Gastroesophageal sphincter (tissue), 4 donors: ENCODE measurements around the gene TRAF3. TPM values are rescaled to one million over a fixed set of nuclear protein-coding genes. Genes with fewer than 3 reads are reported as not detected.

ENCODE experiments used
- ATAC-seq: fragments of 150-250 bp; one replicate; pipeline ENCODE4 v1.9.1; 2016; ENCODE audit warnings: mild to moderate bottlenecking, moderate library complexity
- H3K27ac ChIP-seq, 4 donors: fragments of 200-600 bp; sonication (generic) in 3 of 4; 1 replicate in 3 of 4; 2 replicates in 1 of 4; pipeline ENCODE4 v1.5.1; 2016 to 2019
- H3K27me3 ChIP-seq: fragments of 200-600 bp; sonication (generic); one replicate; pipeline ENCODE4 v1.5.1; 2019
- H3K36me3 ChIP-seq, 2 donors: fragments of 200-600 bp; sonication (generic); one replicate each; pipeline ENCODE4 v1.5.1; 2019; ENCODE audit warnings: control low read depth in 1 of 2
- H3K4me1 ChIP-seq, 3 donors: fragments of 200-600 bp; sonication (generic); 1 replicate in 2 of 3; 2 replicates in 1 of 3; pipeline ENCODE4 v1.5.1; 2016 to 2019; ENCODE audit warnings: control low read depth in 2 of 3
- H3K4me3 ChIP-seq, 2 donors: fragments of 200-600 bp; sonication (generic); one replicate each; pipeline ENCODE4 v1.5.1; 2019; ENCODE audit warnings: mild to moderate bottlenecking in 1 of 2, moderate library complexity in 1 of 2
- H3K9me3 ChIP-seq, 3 donors: fragments of 200-600 bp; sonication (generic); one replicate each; pipeline ENCODE4 v1.5.1; 2017 to 2019; ENCODE audit warnings: control low read depth in 2 of 3
- EP300 ChIP-seq: sonication (generic); formaldehyde crosslinking; IDR thresholded peaks from one replicate; pipeline ENCODE4 v1.6.1; 2017; ENCODE audit warnings: antibody characterized with exemption, mild to moderate bottlenecking
- POLR2A ChIP-seq, 2 donors: fragments of 450-650 bp; IDR thresholded peaks; one replicate each; pipeline ENCODE4 v1.6.1; 2017; ENCODE audit warnings: antibody characterized with exemption in 2 of 2, mild to moderate bottlenecking in 2 of 2, moderate library complexity in 1 of 2
- POLR2AphosphoS5 ChIP-seq: sonication (generic); formaldehyde crosslinking; IDR thresholded peaks from one replicate; pipeline ENCODE4 v1.6.1; 2017; ENCODE audit warnings: antibody characterized with exemption
- WGBS, 2 donors: methylation state at CpG; one replicate each; pipeline ENCODE4 v1.1.5; 2018; ENCODE audit warnings: low coverage in 1 of 2; 5-methylcytosine and 5-hydroxymethylcytosine counted together
- total RNA-seq, 4 donors: library from RNA; depleted of rRNA; stranded (reverse); fragments of >200 nt; gene quantifications; one replicate each; pipeline ENCODE4 v1.1.0, GENCODE V29; 2016
- TF ChIP-seq, protein P1 (sequence below), 4 experiments: fragments of 200-600 bp in 2 of 4; fragments of 450-650 bp in 2 of 4; sonication (generic) in 1 of 4; IDR thresholded peaks; one replicate each; pipeline ENCODE4 v1.5.1; 2017 to 2019; ENCODE audit warnings: antibody characterized with exemption in 4 of 4, mild to moderate bottlenecking in 2 of 4, moderate library complexity in 2 of 4

Gene TRAF3
- total RNA-seq, 4 donors from 2014 or later = 10.9 to 29.0 (median 18.7) TPM

GRCh38 chr14:102751088-102751487, 26.2 kb upstream of the TRAF3 start:
- H3K36me3 ChIP-seq = peaks cover 0 to 6% of the 10 kb centered on the region in 2 donors
- H3K9me3 ChIP-seq = no peaks in the 10 kb centered on the region
- ATAC-seq = no peak
- H3K4me1 ChIP-seq = no peaks in the 10 kb centered on the region
- H3K27ac ChIP-seq = no peak overlapping the region
- no peaks in the 10 kb centered on the region for H3K27me3 ChIP-seq
- TF ChIP-seq EP300 = no peak
- no peak for TF ChIP-seq POLR2A (IDR thresholded peaks at IDR 0.05)
- TF ChIP-seq POLR2AphosphoS5 = no peak
- TF ChIP-seq, protein P1, sequence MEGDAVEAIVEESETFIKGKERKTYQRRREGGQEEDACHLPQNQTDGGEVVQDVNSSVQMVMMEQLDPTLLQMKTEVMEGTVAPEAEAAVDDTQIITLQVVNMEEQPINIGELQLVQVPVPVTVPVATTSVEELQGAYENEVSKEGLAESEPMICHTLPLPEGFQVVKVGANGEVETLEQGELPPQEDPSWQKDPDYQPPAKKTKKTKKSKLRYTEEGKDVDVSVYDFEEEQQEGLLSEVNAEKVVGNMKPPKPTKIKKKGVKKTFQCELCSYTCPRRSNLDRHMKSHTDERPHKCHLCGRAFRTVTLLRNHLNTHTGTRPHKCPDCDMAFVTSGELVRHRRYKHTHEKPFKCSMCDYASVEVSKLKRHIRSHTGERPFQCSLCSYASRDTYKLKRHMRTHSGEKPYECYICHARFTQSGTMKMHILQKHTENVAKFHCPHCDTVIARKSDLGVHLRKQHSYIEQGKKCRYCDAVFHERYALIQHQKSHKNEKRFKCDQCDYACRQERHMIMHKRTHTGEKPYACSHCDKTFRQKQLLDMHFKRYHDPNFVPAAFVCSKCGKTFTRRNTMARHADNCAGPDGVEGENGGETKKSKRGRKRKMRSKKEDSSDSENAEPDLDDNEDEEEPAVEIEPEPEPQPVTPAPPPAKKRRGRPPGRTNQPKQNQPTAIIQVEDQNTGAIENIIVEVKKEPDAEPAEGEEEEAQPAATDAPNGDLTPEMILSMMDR (IDR thresholded peaks at IDR 0.05) = no peak
- WGBS, 2 donors = no CpG with 5 or more reads among the region's 16 CpGs
- H3K4me3 ChIP-seq = no peak overlapping the region

DNA sequence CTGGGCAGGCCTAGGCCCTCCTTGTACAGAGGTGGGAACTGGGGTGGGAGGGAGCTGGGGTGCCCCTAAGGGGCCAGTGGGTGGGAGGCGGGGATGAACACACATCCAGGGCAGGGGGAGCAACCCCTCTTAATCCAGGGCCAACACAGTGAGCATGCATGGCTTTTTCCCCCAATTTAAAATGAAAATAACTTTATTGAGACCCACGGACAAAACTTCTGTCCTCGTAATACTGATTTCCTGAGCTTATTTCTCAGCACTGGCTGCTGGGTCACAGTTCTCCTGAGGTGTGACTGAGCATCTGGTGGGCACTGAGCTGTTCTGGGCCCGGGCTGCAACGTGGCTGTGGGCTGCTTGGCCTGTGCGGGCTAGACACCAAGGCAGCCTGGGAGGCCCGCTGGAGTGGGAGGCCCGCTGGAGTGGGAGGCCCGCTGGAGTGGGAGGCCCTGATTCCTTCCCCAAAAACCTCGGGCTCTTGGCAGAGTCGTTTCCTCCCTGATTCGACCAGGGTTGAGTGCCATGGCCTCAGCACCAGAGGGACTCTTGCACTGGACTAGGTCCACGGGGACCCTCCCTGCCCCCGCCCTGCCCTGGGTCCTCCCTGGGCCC, 24.9 kb upstream of the TRAF3 start:
- 83 to 90% methylated on average over 2 of the region's 14 CpGs for WGBS, 2 donors
- Histone ChIP-seq H3K4me3 (no peak overlapping the region), H3K27me3 (no peaks in the 10 kb centered on the region), H3K9me3 (no peaks in the 10 kb centered on the region), H3K4me1 (no peaks in the 10 kb centered on the region), H3K36me3 (no peaks in the 10 kb centered on the region), H3K27ac (no peak overlapping the region)
- TF ChIP-seq EP300 (no peak), POLR2A (IDR thresholded peaks at IDR 0.05) (no peak)
- ATAC-seq = no peak

DNA sequence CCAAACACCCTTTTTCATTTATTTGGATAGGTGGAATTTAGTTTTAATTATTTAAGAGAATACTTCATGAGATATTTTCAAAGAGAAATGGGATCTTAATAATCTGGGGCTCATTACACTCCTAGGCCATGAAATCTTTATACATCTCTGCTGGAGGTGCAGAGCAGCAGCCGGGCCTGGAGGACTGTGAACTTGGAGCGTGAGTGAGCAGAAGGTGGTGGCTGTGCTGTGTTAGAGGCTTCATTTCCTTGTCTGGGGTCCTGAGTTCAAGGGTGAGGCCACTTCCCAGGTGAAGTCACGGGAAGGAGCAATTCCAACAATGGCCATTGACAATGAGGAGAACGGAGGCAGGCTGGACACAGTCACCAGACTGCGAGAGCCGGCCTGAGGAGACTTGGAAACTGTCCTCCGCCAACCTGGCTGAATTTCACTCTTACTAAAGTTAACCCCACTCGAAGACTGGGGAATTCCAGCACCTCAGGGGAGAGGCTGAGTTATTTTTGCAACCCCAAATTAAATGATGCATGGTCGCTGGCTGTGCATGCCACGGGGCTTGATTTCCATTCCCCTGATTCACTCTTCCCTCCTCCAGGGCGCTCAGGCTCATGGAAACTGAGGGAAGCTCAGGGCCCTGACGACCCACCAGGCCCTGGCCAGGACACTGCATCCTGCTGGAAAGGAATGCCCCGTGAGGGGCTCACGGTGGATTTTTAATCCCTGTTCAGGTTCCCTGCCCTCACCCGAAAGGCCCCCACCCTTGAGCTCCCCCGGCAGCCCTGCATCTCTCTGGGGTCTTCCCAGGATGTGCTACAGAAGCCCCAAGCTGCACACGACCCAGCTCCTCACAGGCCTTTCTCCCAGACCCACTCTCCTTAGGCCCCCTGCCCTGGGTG, 22.6 kb upstream of the TRAF3 start:
- no peaks in the 10 kb centered on the region for H3K36me3 ChIP-seq
- no peak for ATAC-seq
- H3K9me3 ChIP-seq = no peaks in the 10 kb centered on the region
- TF ChIP-seq POLR2AphosphoS5 (no peak), POLR2A (IDR thresholded peaks at IDR 0.05) (no peak), EP300 (no peak)
- TF ChIP-seq, protein P1 (IDR thresholded peaks at IDR 0.05) = no peak
- no peak overlapping the region for H3K27ac ChIP-seq
- H3K4me1 ChIP-seq = no peaks in the 10 kb centered on the region
- H3K4me3 ChIP-seq = no peak overlapping the region
- H3K27me3 ChIP-seq = no peaks in the 10 kb centered on the region
- WGBS, 2 donors = 89 to 90% methylated on average over 4 to 10 of the region's 17 CpGs

DNA sequence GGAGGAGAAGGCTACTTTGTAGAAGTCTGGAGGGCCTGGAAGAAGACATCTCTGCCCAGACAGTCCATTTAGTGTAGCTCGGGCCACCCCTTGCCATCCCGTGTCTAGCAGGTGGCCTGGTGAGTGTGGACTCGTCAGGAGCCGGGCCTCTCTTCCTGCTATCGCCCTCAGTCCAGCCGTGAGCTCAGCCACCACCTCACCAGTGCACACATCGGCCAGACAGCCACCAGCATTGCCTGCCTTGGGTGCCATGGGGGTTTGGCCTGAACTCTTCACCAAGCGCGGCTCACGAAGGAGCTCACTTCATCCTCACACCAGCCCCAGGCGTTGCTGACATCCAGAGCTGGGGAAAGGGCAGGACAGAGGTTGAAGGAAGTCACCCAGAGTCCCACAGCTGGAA, 19.6 kb upstream of the TRAF3 start:
- Histone ChIP-seq H3K4me1 (peaks cover 0 to 7% (median 0%) of the 10 kb centered on the region in 3 donors), H3K9me3 (no peaks in the 10 kb centered on the region), H3K27me3 (peaks cover 24% of the 10 kb centered on the region), H3K4me3 (no peak overlapping the region), H3K27ac (no peak overlapping the region), H3K36me3 (no peaks in the 10 kb centered on the region)
- ATAC-seq = no peak
- TF ChIP-seq EP300 (no peak), POLR2AphosphoS5 (no peak), POLR2A (IDR thresholded peaks at IDR 0.05) (no peak)
- TF ChIP-seq, protein P1 (IDR thresholded peaks at IDR 0.05) = no peak
- 100% methylated on average over 3 of the region's 11 CpGs; no CpG with 5 or more reads in 1 of the 2 donors for WGBS, 2 donors

GRCh38 chr14:102758087-102758486, 19.2 kb upstream of the TRAF3 start:
- Histone ChIP-seq H3K4me1 (peaks cover 0 to 7% (median 0%) of the 10 kb centered on the region in 3 donors), H3K9me3 (no peaks in the 10 kb centered on the region), H3K27ac (no peak overlapping the region), H3K36me3 (no peaks in the 10 kb centered on the region), H3K4me3 (no peak overlapping the region), H3K27me3 (peaks cover 24% of the 10 kb centered on the region)
- ATAC-seq = no peak
- whole genome bisulfite sequencing, 2 donors = 85 to 89% methylated on average over 4 to 5 of the region's 5 CpGs
- TF ChIP-seq, protein P1 (IDR thresholded peaks at IDR 0.05) = no peak
- no peak for TF ChIP-seq EP300
- TF ChIP-seq POLR2A (IDR thresholded peaks at IDR 0.05) = no peak
- TF ChIP-seq POLR2AphosphoS5 = no peak
